ENCODE data around the gene ELK4.
A peak's percentile ranks its signal among the peaks of the same experiment; 100 is the strongest.
"Not testable (repeated sequence)": the region's sequence is repeated elsewhere in the genome, so short reads cannot be mapped to it uniquely, and the experiment has no call there.

ELK4 gene

GRCh38 chr1:205664399-205665017 lies 32.7 kb upstream of the ELK4 start:
- no peak for DNase-seq (ENCODE audit: low read depth in 2 of 2)

- DNase-seq (ENCODE audit: low read depth in 2 of 2): no peak
Observed at GRCh38 chr1:205663286-205663936, 31.6 kb upstream of the ELK4 start.

GRCh38 chr1:205662791-205663190 lies 31.0 kb upstream of the ELK4 start:
- no peak for DNase-seq (ENCODE audit: low read depth in 2 of 2)

DNA sequence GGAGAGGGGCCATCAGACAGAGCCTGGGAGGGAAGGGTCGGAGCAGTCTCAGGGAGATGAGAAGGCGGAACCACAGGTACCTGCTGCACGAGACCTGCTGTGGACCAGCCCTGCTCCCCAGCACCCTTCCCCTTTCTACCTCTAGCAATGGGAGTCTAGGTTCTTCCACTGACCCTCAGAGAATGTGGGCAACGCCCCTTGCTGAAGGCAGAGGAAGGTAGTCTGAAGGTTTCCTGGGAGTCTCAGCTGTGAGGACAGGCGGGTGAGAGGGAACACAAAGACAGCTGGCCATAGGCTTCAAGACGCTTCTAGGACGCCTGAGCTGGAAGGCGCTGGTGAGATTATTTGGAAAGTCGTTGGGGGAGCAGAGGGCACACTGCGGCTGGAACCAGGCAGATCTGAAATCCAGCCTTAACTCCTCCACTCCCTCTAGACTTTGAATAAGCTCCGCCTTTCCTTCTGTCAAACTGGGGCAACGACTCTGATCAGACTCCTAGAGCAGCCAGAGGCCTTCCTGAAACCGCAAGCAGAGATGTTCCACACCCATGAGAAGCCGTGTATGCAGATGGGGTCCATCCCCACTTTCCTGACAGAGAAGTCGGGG lies 30.4 kb upstream of the ELK4 start:
- no peak for DNase-seq (ENCODE audit: low read depth in 2 of 2)

DNA sequence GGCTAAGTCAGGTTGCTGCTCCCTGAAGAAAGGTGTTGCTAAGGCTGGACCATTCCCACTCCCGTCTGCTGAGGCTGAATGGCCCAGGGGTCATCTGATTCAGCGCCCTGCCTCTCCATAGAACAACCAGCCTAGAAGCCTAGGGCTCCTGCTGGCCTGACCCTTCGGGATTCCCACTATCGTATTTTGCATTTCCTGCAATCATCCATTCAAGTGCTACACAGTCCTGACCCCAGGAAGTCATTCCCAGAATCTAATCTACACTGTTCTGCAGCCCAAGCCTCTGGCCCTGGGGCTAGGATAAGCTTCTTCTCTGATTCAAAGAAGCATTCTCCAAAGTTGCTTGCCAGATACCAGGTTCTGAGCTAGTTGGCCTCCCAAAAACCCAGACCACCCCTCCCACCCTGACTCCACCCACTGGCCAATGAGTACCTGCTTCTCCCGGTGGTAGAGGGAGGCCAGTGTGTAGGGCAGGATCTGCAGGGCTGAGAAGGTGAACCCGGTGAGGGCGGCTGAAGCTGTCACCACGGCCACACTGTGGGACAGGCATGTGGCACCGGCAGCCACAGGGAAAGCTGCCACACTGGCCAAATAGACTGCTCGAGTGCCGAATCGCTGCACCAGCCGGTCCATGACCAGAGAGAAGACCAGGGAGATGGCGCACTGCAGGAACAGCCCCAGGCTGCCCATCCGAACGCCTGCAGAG lies 29.8 kb upstream of the ELK4 start:
- no peak for DNase-seq (ENCODE audit: low read depth in 2 of 2)

DNA sequence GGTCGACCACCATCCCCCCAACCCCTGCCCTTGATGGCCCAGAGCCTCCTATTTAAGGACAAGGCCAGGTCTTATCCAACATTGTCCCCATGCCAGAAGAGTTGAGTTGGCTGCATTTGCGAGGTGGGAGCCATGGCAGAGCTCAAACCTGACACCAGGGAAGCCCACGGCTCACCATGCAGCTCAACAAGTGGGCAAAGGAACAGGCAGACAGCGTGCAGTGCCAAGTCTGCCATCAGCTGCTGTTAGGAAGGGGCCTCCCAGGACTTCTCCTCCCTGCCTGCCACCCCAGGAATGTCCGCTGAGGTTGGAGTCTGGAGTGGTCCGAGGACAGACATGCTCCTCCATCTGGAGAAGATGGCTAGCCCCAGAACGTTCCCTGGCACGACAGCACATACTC lies 28.6 kb upstream of the ELK4 start:
- DNase-seq (ENCODE audit: low read depth in 2 of 2): no peak

DNA sequence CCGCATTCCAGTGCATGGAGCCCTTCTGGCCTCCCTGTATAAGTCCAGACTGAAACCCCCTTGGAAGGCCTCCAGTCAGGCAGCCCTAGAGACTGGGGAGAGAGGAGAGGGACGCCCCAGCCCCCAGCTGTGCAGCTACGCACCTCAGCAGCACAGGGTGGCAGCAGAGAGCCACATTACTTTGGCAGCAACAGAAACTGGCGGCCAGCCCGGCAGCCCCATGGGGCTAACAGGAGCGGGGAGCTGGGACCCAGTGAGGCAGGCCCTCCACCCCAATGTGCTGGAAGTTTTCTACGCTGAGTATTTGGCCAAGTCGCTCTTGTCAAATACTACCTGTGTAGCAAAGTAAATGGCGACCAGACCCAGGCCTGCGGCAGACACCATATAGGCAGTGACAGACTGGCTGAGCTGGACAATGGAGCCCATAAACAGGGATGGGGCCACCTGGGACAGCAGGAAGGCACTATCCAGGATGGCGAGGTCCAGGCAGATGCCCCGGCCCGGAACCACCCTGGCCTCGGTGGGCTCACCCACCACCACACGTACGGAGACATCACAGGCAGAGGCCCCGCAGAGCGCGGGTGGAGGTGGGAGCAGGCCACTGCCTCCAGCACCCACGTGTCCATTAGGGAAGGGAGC lies 27.3 kb upstream of the ELK4 start:
- peak; percentile 57 to 67 for DNase-seq (ENCODE audit: low read depth in 2 of 2)

GRCh38 chr1:205656236-205656635 lies 24.4 kb upstream of the ELK4 start:
- no peak for DNase-seq (ENCODE audit: low read depth in 2 of 2)

- no peak for DNase-seq (ENCODE audit: low read depth in 2 of 2)
Observed at GRCh38 chr1:205652984-205653383, 21.2 kb upstream of the ELK4 start.

GRCh38 chr1:205650241-205650640 lies 18.4 kb upstream of the ELK4 start:
- no peak for DNase-seq (ENCODE audit: low read depth in 2 of 2)

GRCh38 chr1:205645519-205645918 lies 13.7 kb upstream of the ELK4 start:
- no peak for DNase-seq (ENCODE audit: low read depth in 2 of 2)

DNA sequence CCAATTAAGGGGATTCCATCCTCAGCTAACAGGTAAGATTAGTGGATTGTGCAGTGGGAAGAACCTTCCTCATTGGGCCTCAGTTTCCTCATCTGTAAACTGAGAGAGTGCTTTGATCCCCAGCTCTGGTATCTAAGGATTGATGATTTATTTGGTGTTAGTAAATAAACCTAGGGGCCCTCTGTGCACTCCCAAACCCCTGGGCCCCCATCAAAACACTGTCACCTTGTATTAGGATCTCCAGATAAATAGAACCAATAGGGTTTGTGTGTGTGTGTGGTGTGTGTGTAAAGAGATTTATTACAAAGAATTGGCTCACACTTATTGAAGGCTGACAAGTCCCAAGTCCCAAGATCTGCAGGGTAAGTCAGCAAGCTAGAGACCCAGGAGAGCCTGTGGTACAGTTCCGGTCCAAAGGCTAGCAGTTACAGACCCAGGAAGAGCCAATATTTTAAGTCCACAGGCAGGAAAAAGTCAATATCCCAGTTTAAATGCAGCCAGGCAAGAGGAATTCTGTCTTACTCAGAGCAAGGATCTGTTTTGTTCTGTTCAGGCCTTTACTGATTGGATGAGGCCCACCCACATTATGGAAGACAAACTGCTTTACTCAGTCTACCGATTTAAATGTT lies 11.0 kb upstream of the ELK4 start:
- DNase-seq (ENCODE audit: low read depth in 2 of 2): no peak

GRCh38 chr1:205639567-205639966 lies 7.8 kb upstream of the ELK4 start:
- no peak for DNase-seq (ENCODE audit: low read depth in 2 of 2)

- DNase-seq (ENCODE audit: low read depth in 2 of 2): no peak
Observed at GRCh38 chr1:205637854-205638468, 6.2 kb upstream of the ELK4 start.

- no peak for DNase-seq (ENCODE audit: low read depth in 2 of 2)
Observed at GRCh38 chr1:205636732-205637131, 4.9 kb upstream of the ELK4 start.

DNA sequence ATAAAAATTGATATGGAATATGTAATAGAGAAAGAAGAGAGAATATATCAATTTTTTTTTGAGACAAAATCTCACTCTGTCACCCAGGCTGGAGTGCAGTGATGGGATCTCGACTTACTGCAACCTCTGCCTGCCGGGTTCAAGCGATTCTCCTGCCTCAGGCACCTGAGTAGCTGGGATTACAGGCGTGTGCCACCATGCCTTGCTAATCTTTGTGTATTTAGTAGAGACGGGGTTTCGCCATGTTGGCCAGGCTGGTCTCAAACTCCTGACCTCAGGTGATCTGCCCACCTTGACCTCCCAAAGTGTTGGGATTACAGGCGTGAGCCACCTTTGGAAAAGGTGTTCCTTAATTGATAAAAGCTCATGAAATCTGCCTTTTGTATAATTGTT lies 4.3 kb upstream of the ELK4 start:
- DNase-seq (ENCODE audit: low read depth in 2 of 2): not testable (repeated sequence)

DNA sequence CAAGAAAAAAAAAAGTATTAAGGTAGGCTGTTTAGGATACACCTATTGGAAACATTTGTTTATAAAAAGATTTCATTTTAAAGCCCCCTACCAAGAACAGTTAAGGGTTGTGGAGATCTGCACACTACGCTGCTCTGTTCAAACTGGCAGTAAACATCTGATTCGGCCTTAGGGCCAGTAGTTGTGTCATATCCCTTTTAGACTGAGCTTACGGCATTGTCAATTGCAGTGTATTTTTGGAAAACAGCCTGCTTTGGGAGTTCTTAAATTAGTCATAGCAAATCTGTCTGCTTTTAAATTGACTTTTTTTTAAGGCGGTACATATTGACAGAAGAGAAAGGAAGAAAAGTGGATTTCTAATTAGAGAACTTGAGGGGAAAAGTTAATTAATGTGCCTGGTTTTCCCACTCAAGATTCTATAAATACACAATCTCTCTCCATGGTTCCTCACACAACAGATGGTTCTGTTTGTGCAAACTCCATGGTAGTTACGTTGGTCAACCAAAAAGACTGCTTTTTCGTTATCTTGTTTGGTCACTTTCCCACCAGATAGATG lies 1.7 kb upstream of the ELK4 start:
- no peak for DNase-seq (ENCODE audit: low read depth in 2 of 2)

DNA sequence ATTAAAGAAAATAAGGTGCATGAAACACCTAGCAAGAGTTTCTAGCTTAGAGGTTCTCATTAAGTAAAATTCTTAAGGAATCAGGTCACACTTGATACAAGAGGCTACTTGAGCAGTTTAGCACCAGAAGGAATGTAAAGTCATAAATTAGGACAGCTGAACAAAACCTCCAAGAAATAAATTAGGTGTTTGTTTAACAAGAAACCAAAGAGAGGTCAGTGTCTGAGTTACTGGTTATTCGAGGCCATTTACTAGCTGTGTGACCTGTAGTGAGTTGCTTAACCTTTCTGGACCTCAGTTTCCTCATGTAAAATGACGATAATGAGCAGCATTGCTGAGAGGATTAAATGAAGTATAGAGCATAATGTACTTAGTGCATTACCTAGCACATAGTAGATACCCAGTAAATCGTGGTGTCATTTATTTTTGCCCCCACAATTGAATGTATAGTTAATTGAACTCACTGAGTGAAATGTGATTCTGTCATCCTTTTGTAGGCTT lies 908 bp upstream of the ELK4 start:
- DNase-seq (ENCODE audit: low read depth in 2 of 2): no peak

- peak; percentile 72 to 83 for DNase-seq (ENCODE audit: low read depth in 2 of 2)
Observed at GRCh38 chr1:205631010-205631767, 622 bp downstream of the ELK4 start.

DNA sequence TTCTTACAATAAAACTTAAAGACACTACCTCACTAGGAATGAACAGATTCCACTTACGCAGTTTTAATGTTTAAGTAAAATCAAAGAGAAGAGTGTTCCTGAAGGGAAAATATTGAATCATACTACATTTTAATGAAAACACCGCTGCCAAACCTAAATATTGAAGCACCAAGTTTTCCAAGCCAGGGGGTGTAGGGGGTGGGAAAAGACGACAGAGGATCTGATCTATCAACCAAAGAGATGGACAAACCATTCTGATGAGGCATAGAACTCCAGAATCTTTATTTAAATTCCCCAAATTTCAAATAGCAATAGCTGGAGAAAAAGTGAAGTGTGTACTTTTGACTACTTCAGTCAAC lies 1.2 kb downstream of the ELK4 start:
- DNase-seq (ENCODE audit: low read depth in 2 of 2): no peak
